DND-41 (cell line): Measurements from ENCODE around the gene ABCC8.
A peak's percentile ranks its signal among the peaks of the same experiment; 100 is the strongest.

Experiments
- ATAC-seq: fragments of 200-7000 bp; cut with Tn5 transposase; 3 replicates; pipeline ENCODE4 v1.9.1; 2021; ENCODE audit warnings: low read depth; ENCODE audit not compliant: insufficient read depth
- DNase-seq: peaks from one replicate; pipeline ENCODE4 v3.0.0-alpha.2; 2020
- H2AFZ ChIP-seq: 2 replicates; pipeline ENCODE4 v1.6.0; 2012; ENCODE audit warnings: low read depth, low read length
- H3K27ac ChIP-seq: 2 replicates; pipeline ENCODE4 v1.5.1; 2012; ENCODE audit warnings: low read length, inconsistent platforms
- H3K27me3 ChIP-seq: fragments of 200-600 bp; sonication (generic); 2 replicates; pipeline ENCODE4 v1.6.0; 2012; ENCODE audit warnings: low read length, mild to moderate bottlenecking, inconsistent platforms; ENCODE audit not compliant: insufficient read depth, poor library complexity
- H3K36me3 ChIP-seq: 2 replicates; pipeline ENCODE4 v1.5.1; 2012; ENCODE audit warnings: low read length, inconsistent platforms; ENCODE audit not compliant: insufficient read depth
- H3K4me1 ChIP-seq: 2 replicates; pipeline ENCODE4 v1.5.1; 2012; ENCODE audit warnings: mild to moderate bottlenecking, low read length; ENCODE audit not compliant: insufficient read depth
- H3K4me2 ChIP-seq: 2 replicates; pipeline ENCODE4 v1.6.0; 2012; ENCODE audit warnings: mild to moderate bottlenecking, moderate library complexity, low read length, inconsistent platforms; ENCODE audit not compliant: insufficient read depth
- H3K4me3 ChIP-seq, 2 experiments: fragments of 200-600 bp in 1 of 2; shearing (Covaris generic) in 1 of 2; 2 replicates each; pipeline ENCODE4 v1.5.1; 2012 to 2016; ENCODE audit warnings: inconsistent platforms in 2 of 2, low read length in 2 of 2, mild to moderate bottlenecking in 2 of 2, low read depth in 1 of 2, moderate library complexity in 1 of 2
- H3K79me2 ChIP-seq: 2 replicates; pipeline ENCODE4 v1.6.0; 2012; ENCODE audit warnings: low read length, inconsistent platforms; ENCODE audit not compliant: insufficient read depth
- H3K9ac ChIP-seq: 2 replicates; pipeline ENCODE4 v1.6.0; 2012; ENCODE audit warnings: low read depth, mild to moderate bottlenecking, inconsistent platforms, low read length, moderate library complexity
- H3K9me3 ChIP-seq: 2 replicates; pipeline ENCODE4 v1.5.1; 2012; ENCODE audit warnings: low read length, moderate library complexity, mild to moderate bottlenecking, inconsistent platforms; ENCODE audit not compliant: insufficient read depth, severe bottlenecking
- H4K20me1 ChIP-seq: 2 replicates; pipeline ENCODE4 v1.6.0; 2012; ENCODE audit warnings: low read length; ENCODE audit not compliant: insufficient read depth
- EZH2 ChIP-seq: IDR thresholded peaks from 3 replicates; pipeline ENCODE4 v1.6.1; 2012; ENCODE audit warnings: borderline replicate concordance, low read depth, mild to moderate bottlenecking, moderate library complexity, low read length, inconsistent platforms; ENCODE audit not compliant: severe bottlenecking
- TF ChIP-seq, protein P1 (sequence below): IDR thresholded peaks from 2 replicates; pipeline ENCODE4 v1.5.1; 2012; ENCODE audit warnings: borderline replicate concordance, low read length, moderate library complexity, mild to moderate bottlenecking; ENCODE audit not compliant: poor library complexity, severe bottlenecking; ENCODE audit errors: extremely low read depth

The ABCC8 gene

DNA sequence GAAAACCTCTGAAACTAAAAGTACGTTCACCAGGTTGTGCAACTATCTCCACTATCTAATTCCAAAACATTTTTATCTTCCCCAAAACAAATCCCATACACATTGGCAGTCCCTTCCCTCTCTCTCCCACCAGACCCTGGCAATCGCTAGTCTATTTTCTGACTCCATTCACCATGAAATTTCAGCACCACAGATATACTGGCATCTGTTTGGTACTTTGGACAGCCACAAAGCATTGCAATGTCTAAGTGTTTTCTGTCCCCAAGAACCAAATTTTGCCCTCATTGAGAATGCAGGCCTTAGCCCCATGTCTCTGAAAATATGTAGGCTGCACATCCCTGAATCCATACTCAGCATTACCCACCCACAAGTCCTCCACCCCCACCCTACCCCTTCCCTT, 60.2 kb downstream of the ABCC8 start:
- TF ChIP-seq EZH2, result no peak
- TF ChIP-seq, protein P1, sequence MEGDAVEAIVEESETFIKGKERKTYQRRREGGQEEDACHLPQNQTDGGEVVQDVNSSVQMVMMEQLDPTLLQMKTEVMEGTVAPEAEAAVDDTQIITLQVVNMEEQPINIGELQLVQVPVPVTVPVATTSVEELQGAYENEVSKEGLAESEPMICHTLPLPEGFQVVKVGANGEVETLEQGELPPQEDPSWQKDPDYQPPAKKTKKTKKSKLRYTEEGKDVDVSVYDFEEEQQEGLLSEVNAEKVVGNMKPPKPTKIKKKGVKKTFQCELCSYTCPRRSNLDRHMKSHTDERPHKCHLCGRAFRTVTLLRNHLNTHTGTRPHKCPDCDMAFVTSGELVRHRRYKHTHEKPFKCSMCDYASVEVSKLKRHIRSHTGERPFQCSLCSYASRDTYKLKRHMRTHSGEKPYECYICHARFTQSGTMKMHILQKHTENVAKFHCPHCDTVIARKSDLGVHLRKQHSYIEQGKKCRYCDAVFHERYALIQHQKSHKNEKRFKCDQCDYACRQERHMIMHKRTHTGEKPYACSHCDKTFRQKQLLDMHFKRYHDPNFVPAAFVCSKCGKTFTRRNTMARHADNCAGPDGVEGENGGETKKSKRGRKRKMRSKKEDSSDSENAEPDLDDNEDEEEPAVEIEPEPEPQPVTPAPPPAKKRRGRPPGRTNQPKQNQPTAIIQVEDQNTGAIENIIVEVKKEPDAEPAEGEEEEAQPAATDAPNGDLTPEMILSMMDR, result no peak
- H3K27ac ChIP-seq, result peak overlapping the region; percentile 99

DNA sequence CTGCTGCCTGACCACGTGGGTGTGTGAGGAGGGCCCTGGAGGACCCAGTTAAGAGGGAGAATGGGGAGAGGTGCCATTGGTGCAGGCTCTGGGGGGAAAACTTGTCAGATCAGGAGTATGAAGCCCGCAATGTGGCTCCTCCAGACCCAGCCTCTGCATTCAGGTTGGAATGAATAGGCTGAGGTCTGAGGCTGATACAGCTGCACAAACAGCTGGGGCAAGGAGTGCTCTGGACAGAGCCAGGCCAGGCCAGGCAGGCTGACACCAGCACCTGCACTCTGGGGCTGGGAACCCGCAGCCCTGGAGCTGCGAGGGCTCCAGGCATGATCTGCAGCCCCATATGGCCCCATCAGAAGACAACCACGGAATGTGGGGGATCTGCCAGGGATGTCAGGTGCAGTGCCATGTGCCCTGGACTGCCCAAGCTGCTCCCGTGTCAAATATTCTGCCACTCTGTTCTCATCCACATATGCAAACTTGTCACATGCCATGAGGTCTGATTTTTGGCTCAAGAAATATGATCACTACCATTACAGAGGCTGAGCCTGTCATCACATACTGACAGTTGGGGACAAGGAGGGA, 61.0 kb downstream of the ABCC8 start:
- peak overlapping the region; percentile 99 for H3K27ac ChIP-seq
- no peak overlapping the region for H2AFZ ChIP-seq
- ATAC-seq, result peak; percentile 50
- no peak for TF ChIP-seq EZH2
- TF ChIP-seq, protein P1, result no peak
- peak overlapping the region; percentile 56 for H3K4me2 ChIP-seq
- peaks cover 97% of the 10 kb centered on the region for H3K4me1 ChIP-seq
- no peaks in the 10 kb centered on the region for H3K27me3 ChIP-seq
- H3K4me3 ChIP-seq, result peak overlapping the region in 1 of 2 experiments; percentile 35; a peak in 1 of 4 replicates
- H3K9ac ChIP-seq, result peak overlapping the region; percentile 57
- H3K9me3 ChIP-seq, result no peaks in the 10 kb centered on the region
- H3K79me2 ChIP-seq, result no peaks in the 10 kb centered on the region
- DNase-seq, result peak; percentile 83
- H4K20me1 ChIP-seq, result no peaks in the 10 kb centered on the region
- no peaks in the 10 kb centered on the region for H3K36me3 ChIP-seq

More for the DNA sequence above, 60.2 kb downstream of the ABCC8 start:
- Histone ChIP-seq H3K27me3 (no peaks in the 10 kb centered on the region), H3K4me3 (no peak overlapping the region), H3K4me1 (peaks cover 99% of the 10 kb centered on the region), H3K9ac (peak overlapping the region; percentile 57; the same call in 1 of the 2 replicates), H3K9me3 (no peaks in the 10 kb centered on the region), H3K4me2 (no peak overlapping the region), H4K20me1 (no peaks in the 10 kb centered on the region), H3K36me3 (no peaks in the 10 kb centered on the region), H3K79me2 (no peaks in the 10 kb centered on the region), H2AFZ (no peak overlapping the region)
- DNase-seq (no peak), ATAC-seq (no peak)

DNA sequence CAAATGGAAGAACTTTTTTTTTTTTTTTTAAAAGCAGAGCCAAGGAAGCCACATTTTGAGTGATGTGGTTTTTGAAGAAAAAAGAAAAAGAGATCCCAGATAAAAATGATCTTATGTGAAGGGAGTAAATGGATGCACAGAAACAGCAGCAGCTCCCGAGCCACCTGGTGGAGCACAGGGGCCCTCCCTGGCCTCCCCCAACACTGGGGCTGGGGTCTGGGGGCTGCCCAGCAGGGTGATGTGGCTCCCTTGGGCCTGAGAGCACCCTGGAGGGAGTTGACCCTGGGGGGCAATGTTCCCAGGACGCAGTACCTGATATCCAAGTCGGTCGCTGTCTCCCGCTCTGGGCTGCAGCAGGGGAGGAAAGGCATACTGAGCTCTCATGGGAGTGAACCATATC, 61.7 kb downstream of the ABCC8 start:
- H3K79me2 ChIP-seq, result no peaks in the 10 kb centered on the region
- H3K27ac ChIP-seq, result peak overlapping the region; percentile 99
- H3K36me3 ChIP-seq, result no peaks in the 10 kb centered on the region
- TF ChIP-seq, protein P1, result peak; percentile 54
- no peak for TF ChIP-seq EZH2
- no peak overlapping the region for H2AFZ ChIP-seq
- no peaks in the 10 kb centered on the region for H3K27me3 ChIP-seq
- peak; percentile 71 for DNase-seq
- H3K9me3 ChIP-seq, result no peaks in the 10 kb centered on the region
- H4K20me1 ChIP-seq, result no peaks in the 10 kb centered on the region
- H3K4me3 ChIP-seq, result peak overlapping the region in 1 of 2 experiments; percentile 35; a peak in 1 of 4 replicates
- peak; percentile 57 for ATAC-seq
- peaks cover 91% of the 10 kb centered on the region for H3K4me1 ChIP-seq
- H3K4me2 ChIP-seq, result peak overlapping the region; percentile 56
- peak overlapping the region; percentile 57 for H3K9ac ChIP-seq
